ENCODE results near the gene ATF6B. TPM values are rescaled to one million over a fixed set of nuclear protein-coding genes. Genes with fewer than 3 reads are reported as not detected.

The ATF6B gene
- total and polyA plus RNA-seq, 2 of the 8 experiments (the other 6 are each of a cell fraction or from before 2014, with no cell fraction given), result 38.1 to 42.2 TPM

DNA sequence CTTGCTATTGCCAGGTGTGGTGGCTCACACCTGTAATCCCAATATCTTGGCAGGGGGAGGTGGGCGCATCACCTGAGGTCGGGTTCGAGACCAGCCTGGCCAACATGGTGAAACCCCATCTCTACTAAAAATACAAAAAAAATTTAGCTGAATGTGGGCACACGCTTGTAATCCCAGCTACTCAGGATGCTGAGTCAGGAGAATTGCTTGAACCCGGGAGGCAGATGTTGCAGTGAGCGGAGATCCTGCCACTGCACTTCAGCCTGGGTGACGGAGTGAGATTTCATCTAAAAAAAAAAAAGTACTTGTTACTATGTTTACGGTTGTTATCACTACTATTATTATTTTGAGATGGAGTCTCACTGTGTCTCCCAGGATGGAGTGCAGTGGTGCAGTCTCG lies 28.8 kb upstream of the ATF6B start:
- Histone ChIP-seq H3K4me1 (replicated peaks in 1 of 4; ENCODE audit: control insufficient read depth in 3 of 4, insufficient read depth in 4 of 4, low read length in 3 of 4) (peaks cover 4 to 13% (median 6%) of the 10 kb centered on the region in 4 experiments), H3K27ac (ENCODE audit: low read depth, low read length) (no peak overlapping the region), H4K91ac (replicated peaks; ENCODE audit: insufficient read length, low read length) (no peak overlapping the region), H3K56ac (replicated peaks; ENCODE audit: insufficient read length, low read depth, low read length) (no peak overlapping the region), H3K14ac (ENCODE audit: insufficient read length) (no peak overlapping the region), H3K79me2 (ENCODE audit: control insufficient read depth in 1 of 2, insufficient read depth in 2 of 2, low read length in 2 of 2) (peaks cover 0 to 5% of the 10 kb centered on the region in 2 experiments; a peak in 1 of 4 replicates), H2BK20ac (ENCODE audit: low read length) (no peak overlapping the region), H2AFZ (ENCODE audit: low read length) (no peak overlapping the region), H4K5ac (ENCODE audit: insufficient read length, low read depth, low read length) (no peak overlapping the region), H3K27me3 (replicated peaks in 1 of 4; ENCODE audit: control insufficient read depth in 3 of 4, extremely low read depth in 1 of 4, insufficient read depth in 3 of 4, low read length in 3 of 4) (peaks cover under 1 to 13% (median 10%) of the 10 kb centered on the region in 4 experiments; a peak in 6 of 7 replicates), H3K18ac (ENCODE audit: extremely low read depth, low read length) (no peak overlapping the region), H3K79me1 (ENCODE audit: low read depth, low read length) (0 out of 2 replicates have a peak, but pooled peaks cover 3% of the 10 kb centered on the region), H2BK12ac (ENCODE audit: low read depth, low read length) (no peak overlapping the region), H4K20me1 (replicated peaks in 1 of 2; ENCODE audit: control insufficient read depth in 1 of 2, insufficient read depth in 2 of 2, low read length in 2 of 2) (no peaks in the 10 kb centered on the region), H2BK120ac (replicated peaks; ENCODE audit: low read depth, low read length) (no peak overlapping the region), H2AK5ac (ENCODE audit: low read depth, low read length) (no peak overlapping the region), H3K4me2 (ENCODE audit: insufficient read depth in 1 of 2, low read depth in 2 of 2, low read length in 2 of 2) (no peak overlapping the region), H4K8ac (ENCODE audit: extremely low read depth, insufficient read depth, low read length) (no peak overlapping the region), H3K36me3 (ENCODE audit: control insufficient read depth in 2 of 4, insufficient read depth in 4 of 4, low read length in 3 of 4) (peaks cover 4 to 14% (median 10%) of the 10 kb centered on the region in 4 experiments; a peak in 6 of 8 replicates), H3K23me2 (ENCODE audit: low read depth, low read length) (peaks cover 18% of the 10 kb centered on the region), H2BK5ac (ENCODE audit: low read depth, low read length) (no peak overlapping the region), H3K9me3 (ENCODE audit: insufficient read depth in 2 of 2, low read depth in 1 of 2, low read length in 1 of 2) (no peaks in the 10 kb centered on the region), H3K4me3 (ENCODE audit: extremely low read depth in 1 of 4, insufficient read depth in 2 of 4, low read depth in 3 of 4, low read length in 4 of 4) (no peak overlapping the region), H3K4ac (replicated peaks; ENCODE audit: insufficient read length, low read depth, low read length) (no peak overlapping the region), H3K23ac (ENCODE audit: insufficient read length) (no peak overlapping the region), H3K9ac (replicated peaks in 1 of 4; ENCODE audit: extremely low read depth in 1 of 4, low read depth in 3 of 4, low read length in 3 of 4) (no peak overlapping the region), H2BK15ac (ENCODE audit: low read length) (no peak overlapping the region)
- DNase-seq (ENCODE audit: low read depth in 1 of 2, low spot score in 2 of 2), result no peak
- CTCF ChIA-PET (ENCODE audit: partially characterized antibody), result no interaction called here
- no peak for FAIRE-seq
- 95% methylated on average over 9 of the region's 9 CpGs; no CpG with 5 or more reads in 1 of the 2 experiments for WGBS, 2 experiments (ENCODE audit: extremely low coverage in 1 of 2, insufficient coverage in 1 of 2, insufficient read length in 1 of 2, insufficient replicate concordance in 2 of 2, low coverage in 1 of 2, low lambda C conversion rate in 2 of 2, missing lambda C conversion rate in 1 of 2)
- POLR2A ChIA-PET (ENCODE audit: partially characterized antibody), result interaction anchor here (1.4 kb wide), 1 partner anchor 9 kb away, joined by 3 read pairs; no protein-coding TSS in a partner anchor
- TF ChIP-seq, protein P1, sequence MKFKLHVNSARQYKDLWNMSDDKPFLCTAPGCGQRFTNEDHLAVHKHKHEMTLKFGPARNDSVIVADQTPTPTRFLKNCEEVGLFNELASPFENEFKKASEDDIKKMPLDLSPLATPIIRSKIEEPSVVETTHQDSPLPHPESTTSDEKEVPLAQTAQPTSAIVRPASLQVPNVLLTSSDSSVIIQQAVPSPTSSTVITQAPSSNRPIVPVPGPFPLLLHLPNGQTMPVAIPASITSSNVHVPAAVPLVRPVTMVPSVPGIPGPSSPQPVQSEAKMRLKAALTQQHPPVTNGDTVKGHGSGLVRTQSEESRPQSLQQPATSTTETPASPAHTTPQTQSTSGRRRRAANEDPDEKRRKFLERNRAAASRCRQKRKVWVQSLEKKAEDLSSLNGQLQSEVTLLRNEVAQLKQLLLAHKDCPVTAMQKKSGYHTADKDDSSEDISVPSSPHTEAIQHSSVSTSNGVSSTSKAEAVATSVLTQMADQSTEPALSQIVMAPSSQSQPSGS (IDR thresholded peaks at IDR 0.05; ENCODE audit: low read length), result no peak
- TF ChIP-seq POLR2A (IDR thresholded peaks at IDR 0.05; ENCODE audit: control extremely low read depth in 1 of 2, low read depth in 2 of 2, low read length in 2 of 2) (no peak), ZNF274 (IDR thresholded peaks at IDR 0.05; ENCODE audit: borderline replicate concordance, extremely low read depth, low read length) (no peak), FOSL1 (IDR thresholded peaks at IDR 0.05; ENCODE audit: insufficient read depth, low read depth, low read length) (no peak), CREB1 (IDR thresholded peaks at IDR 0.05) (no peak), POLR2AphosphoS5 (IDR thresholded peaks at IDR 0.05; ENCODE audit: low read depth, low read length) (no peak), CHD2 (IDR thresholded peaks at IDR 0.05; ENCODE audit: low read length) (no peak), HDAC6 (IDR thresholded peaks at IDR 0.05; ENCODE audit: low read depth, low read length) (no peak), JUN (IDR thresholded peaks at IDR 0.05; ENCODE audit: low read depth, low read length) (no peak), SIN3A (conservative IDR thresholded peaks at IDR 0.05 in 1 of 2, IDR thresholded peaks at IDR 0.05 in 1 of 2; ENCODE audit: low read depth in 1 of 2, low read length in 2 of 2) (no peak), CHD1 (IDR thresholded peaks at IDR 0.05; ENCODE audit: low read depth, low read length) (no peak)
- TF ChIP-seq, protein P2, sequence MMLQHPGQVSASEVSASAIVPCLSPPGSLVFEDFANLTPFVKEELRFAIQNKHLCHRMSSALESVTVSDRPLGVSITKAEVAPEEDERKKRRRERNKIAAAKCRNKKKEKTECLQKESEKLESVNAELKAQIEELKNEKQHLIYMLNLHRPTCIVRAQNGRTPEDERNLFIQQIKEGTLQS (IDR thresholded peaks at IDR 0.05; ENCODE audit: insufficient read depth, low read depth, low read length), result no peak

Data from H1 (cell line).